ENCODE results near the gene CSF3. TPM values are rescaled to one million over a fixed set of nuclear protein-coding genes. Genes with fewer than 3 reads are reported as not detected.

CSF3 gene
- total and polyA plus RNA-seq, 2 donors (not counting 1 experiment from before 2014, with no cell fraction given) = 0.09 TPM; not detected in 1

GRCh38 chr17:40017422-40018080 is 2.3 kb downstream of the CSF3 start:
- Histone ChIP-seq H3K9me3 (ENCODE audit: control extremely low read depth in 1 of 3, control insufficient read depth in 2 of 3, insufficient read depth in 1 of 3, low read length in 2 of 3) (no peaks in the 10 kb centered on the region), H3K4me2 (replicated peaks; ENCODE audit: low read depth, low read length, poor library complexity, severe bottlenecking) (no peak overlapping the region), H3K4me3 (ENCODE audit: control extremely low read depth in 1 of 5, extremely low read depth in 1 of 5, insufficient read depth in 1 of 5, low read depth in 2 of 5, low read length in 4 of 5) (no peak overlapping the region), H3K4me1 (ENCODE audit: control insufficient read depth in 2 of 2, insufficient read depth in 2 of 2, low read length in 2 of 2) (peaks cover 0 to 3% of the 10 kb centered on the region in 2 donors), H4K20me1 (ENCODE audit: control insufficient read depth, insufficient read depth, low read length, poor library complexity, severe bottlenecking) (no peaks in the 10 kb centered on the region), H3K79me2 (ENCODE audit: control insufficient read depth, insufficient read depth, low read length) (no peaks in the 10 kb centered on the region), H3K27ac (ENCODE audit: low read length in 2 of 2) (no peak overlapping the region), H2AFZ (ENCODE audit: insufficient read depth, low read depth, low read length, poor library complexity, severe bottlenecking) (no peak overlapping the region), H3K36me3 (replicated peaks in 1 of 2; ENCODE audit: control extremely low read depth in 1 of 2, control insufficient read depth in 1 of 2, extremely low read depth in 1 of 2, insufficient read depth in 2 of 2, low read length in 1 of 2) (peaks cover 0 to 36% of the 10 kb centered on the region in 2 experiments), H3K9ac (ENCODE audit: low read length) (no peak overlapping the region), H3K27me3 (replicated peaks in 1 of 4; ENCODE audit: control extremely low read depth in 1 of 4, control insufficient read depth in 3 of 4, insufficient read depth in 4 of 4, low read length in 3 of 4) (peaks cover 0 to 3% (median 0%) of the 10 kb centered on the region in 4 experiments)
- no peaks in the 10 kb centered on the region for H3K9me3 Mint-ChIP-seq (ENCODE audit: insufficient read depth)
- no peaks in the 10 kb centered on the region for H3K27me3 Mint-ChIP-seq
- ChIA-PET CTCF (interaction anchor here (0.5 to 4.5 kb wide), 3 partner anchors 10 to 276 kb away, joined by 3 to 20 read pairs (median 7); no protein-coding TSS in a partner anchor), POLR2A (no interaction called here)
- WGBS (ENCODE audit: insufficient coverage) = 90% methylated on average over 12 of the region's 15 CpGs
- no peaks in the 10 kb centered on the region for H3K4me1 Mint-ChIP-seq
- intact Hi-C loops (cut with micrococcal nuclease) = no loop called here
- ATAC-seq (ENCODE audit: low read depth) (no peak), DNase-seq (no peak)
- TF ChIP-seq CTCF (IDR thresholded peaks at IDR 0.05) (no peak), EZH2 (IDR thresholded peaks at IDR 0.05; ENCODE audit: borderline replicate concordance, insufficient read depth, low read depth, low read length, poor library complexity, severe bottlenecking) (no peak)
- no peak overlapping the region for H3K27ac Mint-ChIP-seq
- no peak overlapping the region for H3K4me3 Mint-ChIP-seq

Measured in B cell (primary cell).